Adipocyte (in vitro differentiated cells): Measurements from ENCODE around the gene ZNF304.

Experiments used
- DNase-seq: peaks from one replicate; pipeline ENCODE4 v3.0.0-alpha.2; 2015; ENCODE audit warnings: low read depth
- H3K27me3 ChIP-seq: replicated peaks from 2 replicates; pipeline ENCODE4 v1.7.0; 2013; ENCODE audit warnings: mild to moderate bottlenecking, low read length, moderate library complexity; ENCODE audit not compliant: control insufficient read depth, insufficient read depth
- H3K36me3 ChIP-seq: 2 replicates; pipeline ENCODE4 v1.7.0; 2013; ENCODE audit warnings: low read length, mild to moderate bottlenecking, moderate library complexity; ENCODE audit not compliant: control insufficient read depth, insufficient read depth, severe bottlenecking
- H3K4me1 ChIP-seq: 2 replicates; pipeline ENCODE4 v1.7.0; 2013; ENCODE audit warnings: mild to moderate bottlenecking, low read length, moderate library complexity; ENCODE audit not compliant: control insufficient read depth, insufficient read depth
- H3K4me3 ChIP-seq: 2 replicates; pipeline ENCODE4 v1.7.0; 2013; ENCODE audit warnings: mild to moderate bottlenecking, low read length, moderate library complexity
- H3K9ac ChIP-seq: 2 replicates; pipeline ENCODE4 v1.7.0; 2013; ENCODE audit warnings: mild to moderate bottlenecking, low read length, moderate library complexity
- H3K9me3 ChIP-seq: 2 replicates; pipeline ENCODE4 v1.7.0; 2013; ENCODE audit warnings: mild to moderate bottlenecking, low read length, moderate library complexity; ENCODE audit not compliant: control insufficient read depth

The ZNF304 gene

DNA sequence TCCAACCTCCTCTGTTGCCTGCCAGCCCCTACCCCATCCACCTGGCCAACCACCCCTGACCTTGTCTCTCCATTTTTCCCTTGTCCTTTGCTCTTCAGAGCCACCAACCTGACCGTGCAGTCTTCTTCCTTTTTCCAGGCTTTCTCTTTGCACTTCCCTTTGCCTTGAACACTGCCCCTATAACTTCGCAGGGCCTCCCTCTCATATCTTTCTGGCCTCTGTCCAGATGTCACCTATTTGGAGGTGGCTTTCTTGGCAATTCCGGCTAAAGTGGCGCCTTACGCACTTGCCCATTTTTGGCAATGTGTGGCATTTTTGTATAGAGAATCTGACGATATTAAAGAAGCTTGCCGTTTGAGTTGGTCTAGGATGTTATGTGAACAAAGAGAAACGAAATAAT lies 30.0 kb upstream of the ZNF304 start:
- H3K36me3 ChIP-seq, result peaks cover 28% of the 10 kb centered on the region
- peak overlapping the region; percentile 98 for H3K4me3 ChIP-seq
- H3K9ac ChIP-seq, result peak overlapping the region; percentile 97
- no peaks in the 10 kb centered on the region for H3K9me3 ChIP-seq
- no peaks in the 10 kb centered on the region for H3K27me3 ChIP-seq
- peak; percentile 12 for DNase-seq
- peaks cover 19% of the 10 kb centered on the region for H3K4me1 ChIP-seq

GRCh38 chr19:57321751-57322150 lies 29.3 kb upstream of the ZNF304 start:
- Histone ChIP-seq H3K9me3 (no peaks in the 10 kb centered on the region), H3K27me3 (no peaks in the 10 kb centered on the region), H3K36me3 (peaks cover 33% of the 10 kb centered on the region), H3K4me3 (peak overlapping the region; percentile 98), H3K9ac (peak overlapping the region; percentile 97), H3K4me1 (peaks cover 19% of the 10 kb centered on the region)
- DNase-seq, result no peak

DNA sequence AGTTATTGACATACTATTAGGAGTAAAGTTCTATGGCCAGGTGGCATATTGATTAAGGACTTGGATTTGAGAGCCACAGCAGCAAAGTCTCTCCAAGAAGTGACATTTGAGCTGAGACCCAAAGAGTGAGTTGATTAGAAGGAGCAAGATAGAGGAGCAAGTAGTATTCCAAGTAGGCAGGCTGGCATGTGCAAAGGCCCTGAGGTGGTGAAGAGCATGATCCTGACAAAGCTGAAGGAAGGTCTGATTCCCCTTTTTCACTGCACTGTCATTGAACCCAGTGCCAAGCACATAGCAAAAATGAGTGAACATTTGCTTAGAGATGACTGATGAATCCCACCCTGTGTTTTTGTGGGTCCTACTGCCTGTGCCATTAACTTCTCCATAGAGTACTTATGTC lies 26.1 kb upstream of the ZNF304 start:
- Histone ChIP-seq H3K9me3 (peaks cover 4% of the 10 kb centered on the region), H3K4me1 (peaks cover 14% of the 10 kb centered on the region), H3K9ac (no peak overlapping the region), H3K36me3 (peaks cover 63% of the 10 kb centered on the region), H3K27me3 (no peaks in the 10 kb centered on the region), H3K4me3 (no peak overlapping the region)
- no peak for DNase-seq

DNA sequence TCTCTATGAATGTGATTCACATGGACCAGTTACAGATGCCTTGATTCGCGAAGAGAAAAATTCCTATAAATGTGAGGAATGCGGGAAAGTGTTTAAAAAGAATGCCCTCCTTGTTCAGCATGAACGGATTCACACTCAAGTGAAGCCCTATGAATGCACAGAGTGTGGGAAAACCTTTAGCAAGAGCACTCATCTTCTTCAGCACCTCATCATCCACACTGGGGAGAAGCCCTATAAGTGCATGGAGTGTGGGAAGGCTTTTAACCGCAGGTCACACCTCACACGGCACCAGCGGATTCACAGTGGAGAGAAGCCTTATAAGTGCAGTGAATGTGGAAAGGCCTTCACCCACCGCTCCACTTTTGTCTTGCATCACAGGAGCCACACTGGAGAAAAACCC lies 23.1 kb upstream of the ZNF304 start:
- Histone ChIP-seq H3K36me3 (peaks cover 69% of the 10 kb centered on the region), H3K4me1 (no peaks in the 10 kb centered on the region), H3K9ac (no peak overlapping the region), H3K27me3 (no peaks in the 10 kb centered on the region), H3K9me3 (peaks cover 4% of the 10 kb centered on the region), H3K4me3 (no peak overlapping the region)
- DNase-seq, result no peak

DNA sequence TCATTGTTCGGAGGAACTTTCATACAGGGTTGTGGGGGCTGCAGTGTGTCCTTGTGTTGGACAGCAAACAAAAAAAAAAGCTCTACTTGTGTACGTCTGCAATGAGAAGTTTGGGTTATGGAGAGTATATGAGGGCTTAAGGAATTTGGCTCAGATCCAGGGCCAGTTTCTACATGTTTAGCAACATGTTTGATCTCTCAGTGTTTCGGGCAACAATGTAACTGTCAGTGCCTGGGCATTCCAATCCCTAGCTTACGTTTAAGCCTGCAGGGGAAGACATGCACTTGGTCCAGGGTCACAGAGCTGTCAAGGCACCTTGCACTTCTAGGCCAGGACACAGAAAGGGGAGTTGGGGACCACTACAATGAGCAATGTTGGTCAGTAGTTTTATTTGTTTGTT lies 16.9 kb upstream of the ZNF304 start:
- H3K9ac ChIP-seq, result no peak overlapping the region
- no peaks in the 10 kb centered on the region for H3K27me3 ChIP-seq
- H3K4me3 ChIP-seq, result no peak overlapping the region
- H3K4me1 ChIP-seq, result peaks cover 11% of the 10 kb centered on the region
- H3K36me3 ChIP-seq, result peaks cover 11% of the 10 kb centered on the region
- DNase-seq, result no peak
- H3K9me3 ChIP-seq, result no peaks in the 10 kb centered on the region

DNA sequence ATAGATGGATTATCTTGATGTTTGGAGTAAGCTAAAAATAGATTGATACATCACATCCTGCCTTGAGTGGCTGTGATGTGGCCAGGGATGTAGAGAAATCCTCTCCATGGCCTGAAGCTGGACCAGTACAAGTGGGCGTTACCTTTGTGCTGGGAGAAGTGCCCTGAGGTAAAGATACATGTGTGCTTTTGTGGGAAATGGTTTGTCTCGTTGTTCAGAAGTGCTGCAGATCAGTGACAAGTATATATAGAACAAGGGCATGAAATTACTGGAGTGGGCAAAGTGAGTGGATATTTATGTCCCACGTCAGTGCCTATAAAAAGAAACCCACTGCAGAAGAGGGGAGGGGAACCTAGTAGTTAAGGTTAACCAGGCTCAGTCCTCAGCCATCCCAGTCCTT lies 12.2 kb upstream of the ZNF304 start:
- peak; percentile 20 for DNase-seq
- Histone ChIP-seq H3K4me1 (peaks cover 19% of the 10 kb centered on the region), H3K27me3 (no peaks in the 10 kb centered on the region), H3K9me3 (no peaks in the 10 kb centered on the region), H3K4me3 (no peak overlapping the region), H3K9ac (no peak overlapping the region), H3K36me3 (no peaks in the 10 kb centered on the region)

GRCh38 chr19:57342582-57342981 lies 8.5 kb upstream of the ZNF304 start:
- H3K27me3 ChIP-seq, result no peaks in the 10 kb centered on the region
- DNase-seq, result no peak
- no peaks in the 10 kb centered on the region for H3K36me3 ChIP-seq
- no peak overlapping the region for H3K4me3 ChIP-seq
- no peaks in the 10 kb centered on the region for H3K9me3 ChIP-seq
- H3K9ac ChIP-seq, result no peak overlapping the region
- peaks cover 19% of the 10 kb centered on the region for H3K4me1 ChIP-seq

- no peaks in the 10 kb centered on the region for H3K36me3 ChIP-seq
- H3K9ac ChIP-seq, result peak overlapping the region; percentile 83
- peaks cover 45% of the 10 kb centered on the region for H3K4me1 ChIP-seq
- H3K9me3 ChIP-seq, result no peaks in the 10 kb centered on the region
- H3K4me3 ChIP-seq, result peak overlapping the region; percentile 48
- no peaks in the 10 kb centered on the region for H3K27me3 ChIP-seq
- peak; percentile 40 for DNase-seq
Observed at GRCh38 chr19:57348136-57348535, 2.9 kb upstream of the ZNF304 start.

DNA sequence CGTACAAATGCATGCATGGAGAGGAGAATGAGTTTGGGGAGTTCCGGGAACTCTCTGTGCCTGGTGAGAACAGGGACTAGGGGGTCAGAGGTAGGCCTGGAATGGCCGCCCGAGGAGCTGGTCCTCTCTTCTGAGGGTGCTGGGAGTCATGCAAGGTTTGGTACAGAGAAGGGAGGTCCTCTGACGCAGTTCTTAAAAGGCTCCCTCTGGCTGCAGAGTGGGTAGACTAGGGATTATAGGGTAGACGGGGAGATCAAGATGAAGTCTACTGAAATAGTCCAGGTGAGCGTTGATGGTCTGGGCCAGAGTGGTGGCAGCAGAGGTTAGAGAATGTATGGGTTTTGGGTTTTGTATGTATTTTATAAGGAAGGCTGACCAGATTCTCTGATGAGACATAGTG lies 796 bp downstream of the ZNF304 start:
- Histone ChIP-seq H3K4me3 (peak overlapping the region; percentile 89), H3K9ac (peak overlapping the region; percentile 94), H3K36me3 (peaks cover 30% of the 10 kb centered on the region), H3K27me3 (no peaks in the 10 kb centered on the region), H3K9me3 (no peaks in the 10 kb centered on the region), H3K4me1 (peaks cover 33% of the 10 kb centered on the region)
- peak; percentile 36 for DNase-seq

DNA sequence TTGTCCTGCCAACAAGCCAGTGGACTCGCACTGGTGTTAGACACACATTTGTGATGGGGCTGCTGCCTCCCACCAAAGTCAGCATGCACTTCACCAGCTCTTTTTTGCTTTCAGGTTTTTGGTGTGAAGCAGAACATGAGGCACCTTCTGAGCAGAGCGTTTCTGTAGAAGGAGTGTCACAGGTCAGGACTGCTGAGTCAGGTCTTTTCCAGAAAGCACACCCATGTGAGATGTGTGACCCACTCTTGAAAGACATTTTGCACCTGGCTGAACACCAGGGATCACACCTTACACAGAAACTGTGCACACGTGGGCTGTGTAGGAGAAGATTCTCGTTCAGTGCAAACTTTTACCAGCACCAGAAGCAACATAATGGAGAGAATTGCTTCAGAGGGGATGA lies 4.8 kb downstream of the ZNF304 start:
- H3K9me3 ChIP-seq, result no peaks in the 10 kb centered on the region
- H3K9ac ChIP-seq, result no peak overlapping the region
- no peaks in the 10 kb centered on the region for H3K27me3 ChIP-seq
- no peak overlapping the region for H3K4me3 ChIP-seq
- peaks cover 57% of the 10 kb centered on the region for H3K36me3 ChIP-seq
- peaks cover 16% of the 10 kb centered on the region for H3K4me1 ChIP-seq
- no peak for DNase-seq

GRCh38 chr19:57357406-57357805 lies 6.3 kb downstream of the ZNF304 start:
- DNase-seq, result no peak
- no peak overlapping the region for H3K4me3 ChIP-seq
- peaks cover 57% of the 10 kb centered on the region for H3K36me3 ChIP-seq
- no peaks in the 10 kb centered on the region for H3K9me3 ChIP-seq
- H3K9ac ChIP-seq, result no peak overlapping the region
- H3K27me3 ChIP-seq, result no peaks in the 10 kb centered on the region
- peaks cover 9% of the 10 kb centered on the region for H3K4me1 ChIP-seq

DNA sequence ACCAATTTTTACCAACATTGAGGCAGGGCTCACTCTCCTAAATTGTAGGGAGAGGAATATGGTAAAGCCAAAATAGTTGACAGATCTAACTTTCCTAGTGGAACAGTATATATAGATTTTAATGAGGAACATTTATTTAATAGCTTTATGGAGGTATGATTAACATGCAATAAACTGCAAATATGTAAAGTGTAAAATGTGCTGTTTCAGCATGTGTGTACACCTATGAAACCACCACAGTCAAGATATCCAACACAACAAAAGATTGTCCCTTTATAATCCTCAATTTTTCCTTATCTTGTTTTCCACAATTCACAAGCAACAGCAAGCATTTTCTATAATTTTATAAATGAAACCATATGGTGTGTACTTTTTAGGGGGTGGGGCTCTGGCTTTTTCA lies 8.2 kb downstream of the ZNF304 start:
- no peaks in the 10 kb centered on the region for H3K27me3 ChIP-seq
- H3K9me3 ChIP-seq, result no peaks in the 10 kb centered on the region
- no peak overlapping the region for H3K9ac ChIP-seq
- peaks cover 10% of the 10 kb centered on the region for H3K4me1 ChIP-seq
- H3K4me3 ChIP-seq, result no peak overlapping the region
- H3K36me3 ChIP-seq, result peaks cover 53% of the 10 kb centered on the region
- no peak for DNase-seq
